Fibroblast of pulmonary artery (primary cell): Measurements from ENCODE around the gene POU2F1.

ENCODE experiments used
- DNase-seq: peaks from one replicate; pipeline ENCODE4 v3.0.0-alpha.2; 2010; ENCODE audit warnings: low read depth
- H3K4me3 ChIP-seq: replicated peaks from 2 replicates; pipeline ENCODE4 v1.5.1; 2011; ENCODE audit warnings: low read depth, mild to moderate bottlenecking, control low read depth, low read length, moderate library complexity
- TF ChIP-seq, protein P1 (sequence below): IDR thresholded peaks from 2 replicates; pipeline ENCODE4 v1.5.1; 2011; ENCODE audit warnings: mild to moderate bottlenecking, control low read depth, low read length, inconsistent platforms; ENCODE audit errors: missing control alignments

POU2F1 gene

DNA sequence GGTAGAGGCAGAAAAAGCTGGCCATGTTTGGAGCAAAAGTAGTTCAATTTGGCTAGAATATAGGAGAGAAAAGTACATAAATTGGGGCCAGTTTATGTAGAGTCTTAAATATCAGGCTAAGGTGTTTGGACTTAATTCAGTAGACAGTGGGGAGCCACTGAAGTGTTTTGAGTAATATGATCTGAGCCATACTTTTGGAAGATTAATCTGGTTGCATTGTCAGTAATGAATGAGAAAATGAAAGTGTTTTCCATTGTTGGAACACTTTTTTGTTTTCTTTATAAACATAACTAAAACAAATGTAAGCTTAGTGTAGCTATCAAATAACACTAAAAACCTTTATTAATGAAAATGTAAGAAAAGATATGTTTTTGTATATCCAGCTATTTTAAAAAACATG, 42.1 kb downstream of the POU2F1 start:
- TF ChIP-seq, protein P1, sequence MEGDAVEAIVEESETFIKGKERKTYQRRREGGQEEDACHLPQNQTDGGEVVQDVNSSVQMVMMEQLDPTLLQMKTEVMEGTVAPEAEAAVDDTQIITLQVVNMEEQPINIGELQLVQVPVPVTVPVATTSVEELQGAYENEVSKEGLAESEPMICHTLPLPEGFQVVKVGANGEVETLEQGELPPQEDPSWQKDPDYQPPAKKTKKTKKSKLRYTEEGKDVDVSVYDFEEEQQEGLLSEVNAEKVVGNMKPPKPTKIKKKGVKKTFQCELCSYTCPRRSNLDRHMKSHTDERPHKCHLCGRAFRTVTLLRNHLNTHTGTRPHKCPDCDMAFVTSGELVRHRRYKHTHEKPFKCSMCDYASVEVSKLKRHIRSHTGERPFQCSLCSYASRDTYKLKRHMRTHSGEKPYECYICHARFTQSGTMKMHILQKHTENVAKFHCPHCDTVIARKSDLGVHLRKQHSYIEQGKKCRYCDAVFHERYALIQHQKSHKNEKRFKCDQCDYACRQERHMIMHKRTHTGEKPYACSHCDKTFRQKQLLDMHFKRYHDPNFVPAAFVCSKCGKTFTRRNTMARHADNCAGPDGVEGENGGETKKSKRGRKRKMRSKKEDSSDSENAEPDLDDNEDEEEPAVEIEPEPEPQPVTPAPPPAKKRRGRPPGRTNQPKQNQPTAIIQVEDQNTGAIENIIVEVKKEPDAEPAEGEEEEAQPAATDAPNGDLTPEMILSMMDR = no peak
- no peak overlapping the region for H3K4me3 ChIP-seq
- no peak for DNase-seq

DNA sequence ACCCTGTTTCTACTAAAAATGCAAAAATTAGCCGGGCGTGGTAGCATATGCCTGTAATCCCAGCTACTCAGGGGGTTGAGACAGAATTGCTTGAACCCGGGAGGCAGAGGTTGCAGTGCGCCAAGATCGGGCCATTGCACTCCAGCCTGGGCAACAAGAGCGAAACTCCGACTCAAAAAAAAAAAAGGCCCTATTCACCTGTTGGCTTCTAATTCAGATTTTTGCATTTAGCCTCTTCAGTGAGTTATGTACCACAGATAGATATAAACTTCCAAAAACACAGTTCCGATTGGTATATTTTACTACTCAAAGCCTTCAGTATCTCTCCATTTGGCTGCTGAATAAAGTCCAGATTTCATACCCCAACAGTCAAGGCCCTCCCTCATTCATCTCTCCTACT, 42.7 kb downstream of the POU2F1 start:
- TF ChIP-seq, protein P1 = no peak

DNA sequence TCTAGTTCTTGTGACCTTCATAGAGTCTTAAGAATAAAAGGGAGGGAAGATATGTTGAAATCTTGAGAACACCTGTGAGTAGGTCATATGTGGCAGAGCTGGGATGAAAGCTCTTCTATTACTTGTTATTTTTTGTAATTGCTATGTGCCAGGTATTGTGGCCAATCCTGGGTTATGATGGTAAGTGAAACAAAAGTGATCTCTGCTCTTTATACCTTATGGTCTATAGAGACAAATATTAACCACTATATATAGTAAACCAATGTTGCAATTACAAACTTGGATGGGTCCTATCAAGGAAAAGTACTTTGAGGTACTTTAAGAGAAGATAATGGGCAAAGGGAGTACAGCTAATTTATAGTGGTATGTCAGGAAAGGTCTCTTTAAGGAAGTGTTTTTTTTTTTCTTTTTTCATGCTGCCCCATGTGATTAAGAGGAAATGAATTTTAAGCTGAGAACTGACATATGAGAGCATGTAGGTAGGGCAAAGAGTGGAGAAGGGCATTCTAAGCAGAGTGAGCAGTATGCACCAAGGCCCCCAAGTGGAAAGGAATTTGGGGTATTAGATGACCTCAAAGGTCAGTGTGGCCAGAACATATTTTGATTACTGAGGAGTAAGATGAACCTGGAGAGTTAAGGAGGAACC, 43.3 kb downstream of the POU2F1 start:
- H3K4me3 ChIP-seq = no peak overlapping the region
- no peak for DNase-seq
- TF ChIP-seq, protein P1 = no peak

More for the DNA sequence above, 42.7 kb downstream of the POU2F1 start:
- DNase-seq = no peak
- H3K4me3 ChIP-seq = no peak overlapping the region

DNA sequence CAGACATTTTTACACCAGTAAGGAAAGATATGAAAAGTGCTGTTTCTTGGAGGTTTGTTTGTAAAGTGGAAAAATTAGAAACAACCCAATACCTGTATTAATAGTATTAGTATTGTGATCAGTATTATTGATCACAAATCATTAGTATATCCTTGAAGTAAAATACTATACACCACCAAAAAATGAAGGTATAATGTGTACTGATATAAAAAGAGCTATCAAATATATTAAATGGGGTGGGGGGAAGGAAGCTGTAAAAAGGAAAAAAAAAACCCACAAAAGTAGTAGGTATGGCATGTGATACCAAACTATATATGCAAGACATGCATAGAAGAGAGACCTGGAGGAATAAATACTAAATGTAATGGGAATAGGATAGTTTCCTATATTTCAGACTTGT, 46.3 kb downstream of the POU2F1 start:
- no peak for DNase-seq
- TF ChIP-seq, protein P1 = no peak
- H3K4me3 ChIP-seq = no peak overlapping the region

DNA sequence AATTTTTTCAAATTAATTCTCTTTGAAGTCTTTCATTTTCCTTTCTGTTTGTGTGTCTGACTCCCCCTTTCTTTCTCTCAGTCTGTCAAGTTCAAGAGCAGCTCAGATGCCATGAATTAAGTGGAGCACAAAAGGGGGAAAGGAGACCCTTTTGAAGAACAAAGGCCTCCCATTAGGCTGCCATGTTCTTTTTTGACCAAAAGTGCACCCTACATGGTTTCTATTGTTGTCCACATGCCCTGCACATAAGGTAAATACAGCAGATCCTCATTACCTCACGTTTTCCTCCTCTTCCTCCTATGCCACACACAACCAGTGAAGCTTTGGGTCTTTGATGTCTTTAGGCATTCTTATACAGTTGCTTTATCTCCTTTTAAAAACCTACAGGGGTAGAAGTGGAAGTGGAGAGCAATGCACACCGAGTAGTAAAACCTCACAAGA, 47.7 kb downstream of the POU2F1 start:
- TF ChIP-seq, protein P1 = no peak
- no peak overlapping the region for H3K4me3 ChIP-seq
- no peak for DNase-seq

DNA sequence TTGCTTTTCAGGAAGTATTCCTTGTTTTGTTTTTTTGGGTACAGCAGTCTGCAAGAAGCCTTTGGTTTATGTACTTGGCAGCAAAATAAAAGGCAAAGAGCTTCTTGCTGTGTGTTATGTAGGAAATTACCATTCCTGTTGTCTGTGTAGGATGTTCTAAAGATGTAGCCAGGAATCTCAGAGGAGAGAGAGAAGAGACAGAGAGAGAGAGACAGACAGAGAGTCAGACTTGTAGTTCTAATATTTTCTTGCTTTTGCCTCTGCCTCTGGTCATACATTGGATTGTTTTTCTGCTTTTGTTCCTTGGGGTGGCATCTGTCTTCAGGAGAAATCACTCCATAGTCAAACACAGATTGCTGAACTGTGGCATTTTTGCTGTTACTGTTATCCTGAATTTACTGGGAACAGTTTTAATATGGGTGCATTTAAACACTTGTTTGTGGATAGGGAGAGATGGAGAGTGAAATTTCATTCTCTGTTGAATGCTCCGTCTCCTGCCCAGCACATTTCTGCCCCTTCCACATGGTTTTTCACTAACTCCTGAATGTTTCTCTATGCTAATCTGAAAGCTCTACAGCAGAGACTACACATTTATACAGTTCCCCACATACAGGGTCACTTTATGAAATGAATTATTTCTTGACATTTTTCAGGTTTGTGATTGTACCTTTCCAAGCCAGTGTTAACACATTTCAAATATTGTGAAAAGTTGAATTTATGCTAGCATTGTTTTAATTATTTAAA, 49.8 kb downstream of the POU2F1 start:
- TF ChIP-seq, protein P1 = no peak
- no peak overlapping the region for H3K4me3 ChIP-seq

More for the DNA sequence above, 49.8 kb downstream of the POU2F1 start:
- no peak for DNase-seq
